Neural cell (in vitro differentiated cells): ENCODE results near the gene BCDIN3D. TPM values are rescaled to one million over a fixed set of nuclear protein-coding genes. Genes with fewer than 3 reads are reported as not detected.

ENCODE experiments used
- H2AFZ ChIP-seq: fragments of 200-600, 300-800 bp; sonication (generic), shearing (Covaris generic); 2 replicates; pipeline ENCODE4 v1.6.0; 2014; ENCODE audit warnings: low read depth, mild to moderate bottlenecking, antibody characterized with exemption, low read length, moderate library complexity
- H3F3A ChIP-seq: fragments of 200-600 bp; shearing (Covaris generic); 2 replicates; pipeline ENCODE4 v1.6.1; 2016; ENCODE audit warnings: mild to moderate bottlenecking, moderate library complexity, mixed read lengths, antibody characterized with exemption, low read length; ENCODE audit not compliant: insufficient read depth, poor library complexity, severe bottlenecking
- H3K27ac ChIP-seq: fragments of 200-600, 300-800 bp; sonication (generic), shearing (Covaris generic); 2 replicates; pipeline ENCODE4 v1.5.1; 2014; ENCODE audit warnings: mild to moderate bottlenecking, low read length, moderate library complexity
- H3K27me3 ChIP-seq: fragments of 300-800, 200-600 bp; sonication (generic), shearing (Covaris generic); 2 replicates; pipeline ENCODE4 v1.6.0; 2014; ENCODE audit warnings: mild to moderate bottlenecking, low read depth, low read length, moderate library complexity; ENCODE audit not compliant: insufficient read depth
- H3K36me3 ChIP-seq: fragments of 300-800, 200-600 bp; sonication (generic), shearing (Covaris generic); 2 replicates; pipeline ENCODE4 v1.5.1; 2014; ENCODE audit warnings: mild to moderate bottlenecking, antibody characterized with exemption, low read length, moderate library complexity; ENCODE audit not compliant: insufficient read depth
- H3K4me2 ChIP-seq: fragments of 300-800, 200-600 bp; sonication (generic), shearing (Covaris generic); 2 replicates; pipeline ENCODE4 v1.6.0; 2014; ENCODE audit warnings: mild to moderate bottlenecking, low read length
- H3K4me3 ChIP-seq: fragments of 300-800, 200-600 bp; sonication (generic), shearing (Covaris generic); 2 replicates; pipeline ENCODE4 v1.5.1; 2014; ENCODE audit warnings: mild to moderate bottlenecking, low read length, moderate library complexity
- H3K79me2 ChIP-seq: fragments of 200-600 bp; shearing (Covaris generic); replicated peaks from 2 replicates; pipeline ENCODE4 v1.6.0; 2014; ENCODE audit warnings: mild to moderate bottlenecking, low read length, moderate library complexity; ENCODE audit not compliant: insufficient read depth
- H3K9ac ChIP-seq: fragments of 300-800, 200-600 bp; sonication (generic), shearing (Covaris generic); 2 replicates; pipeline ENCODE4 v1.6.1; 2016; ENCODE audit warnings: mild to moderate bottlenecking, low read length, mixed read lengths
- H3K9me2 ChIP-seq: fragments of 200-600 bp; shearing (Covaris generic); 2 replicates; pipeline ENCODE4 v1.6.1; 2016; ENCODE audit warnings: mild to moderate bottlenecking, low read length, mixed read lengths; ENCODE audit not compliant: insufficient read depth
- H3K9me3 ChIP-seq: fragments of 200-600, 300-800 bp; sonication (generic), shearing (Covaris generic); 2 replicates; pipeline ENCODE4 v1.6.1; 2016; ENCODE audit warnings: mild to moderate bottlenecking, mixed run types, low read length, moderate library complexity, mixed read lengths
- H4K20me1 ChIP-seq: fragments of 200-600 bp; shearing (Covaris generic); 2 replicates; pipeline ENCODE4 v1.6.1; 2016; ENCODE audit warnings: mild to moderate bottlenecking, mixed run types; ENCODE audit not compliant: insufficient read depth
- EP300 ChIP-seq: fragments of 450-650 bp; conservative IDR thresholded peaks from 2 replicates; pipeline ENCODE4 v1.6.1; 2014; ENCODE audit warnings: antibody characterized with exemption, mild to moderate bottlenecking, moderate library complexity; ENCODE audit not compliant: poor library complexity, severe bottlenecking
- EZH2 ChIP-seq: fragments of 200-600, 300-800 bp; shearing (Covaris generic), sonication (generic); IDR thresholded peaks from 2 replicates; pipeline ENCODE4 v1.6.1; 2014; ENCODE audit warnings: antibody characterized with exemption, low read length, borderline replicate concordance, mild to moderate bottlenecking; ENCODE audit not compliant: insufficient read depth, poor library complexity, severe bottlenecking
- MXI1 ChIP-seq: fragments of 450-650 bp; conservative IDR thresholded peaks from 2 replicates; pipeline ENCODE4 v1.6.1; 2014; ENCODE audit warnings: antibody characterized with exemption, mild to moderate bottlenecking; ENCODE audit not compliant: poor library complexity, severe bottlenecking
- POLR2AphosphoS5 ChIP-seq: IDR thresholded peaks from 2 replicates; pipeline ENCODE4 v1.6.1; 2012
- RAD21 ChIP-seq: fragments of 450-650 bp; conservative IDR thresholded peaks from 2 replicates; pipeline ENCODE4 v1.6.1; 2014; ENCODE audit warnings: antibody characterized with exemption, mild to moderate bottlenecking, moderate library complexity
- SMC3 ChIP-seq: fragments of 450-650 bp; conservative IDR thresholded peaks from 2 replicates; pipeline ENCODE4 v1.6.1; 2014; ENCODE audit warnings: antibody characterized with exemption, mild to moderate bottlenecking, moderate library complexity; ENCODE audit not compliant: poor library complexity
- TAF1 ChIP-seq: IDR thresholded peaks from 2 replicates; pipeline ENCODE4 v1.6.1; 2012; ENCODE audit warnings: low read depth
- polyA plus RNA-seq: library from polyadenylated mRNA; depleted of rRNA; stranded (reverse); fragments of >200 nt; gene quantifications from 2 replicates; pipeline ENCODE4 v1.2.3, GENCODE V29; 2014
- TF ChIP-seq, protein P1 (sequence below): fragments of 450-650 bp; IDR thresholded peaks from 2 replicates; pipeline ENCODE4 v1.5.1; 2014; ENCODE audit warnings: antibody characterized with exemption, mild to moderate bottlenecking, moderate library complexity; ENCODE audit not compliant: poor library complexity, severe bottlenecking
- TF ChIP-seq, protein P2 (sequence below): IDR thresholded peaks from 2 replicates; pipeline ENCODE4 v1.6.1; 2012; ENCODE audit warnings: borderline replicate concordance

The BCDIN3D gene
- polyA plus RNA-seq, 1 donor from 2014 or later, result 10.0 TPM

- Histone ChIP-seq H3K9ac (no peak overlapping the region), H3K79me2 (no peaks in the 10 kb centered on the region), H4K20me1 (no peaks in the 10 kb centered on the region), H3K4me2 (no peak overlapping the region), H3K27ac (no peak overlapping the region), H3F3A (no peaks in the 10 kb centered on the region), H3K9me2 (no peaks in the 10 kb centered on the region), H3K36me3 (no peaks in the 10 kb centered on the region), H3K9me3 (no peaks in the 10 kb centered on the region), H3K27me3 (no peaks in the 10 kb centered on the region), H3K4me3 (no peak overlapping the region), H2AFZ (no peak overlapping the region)
- TF ChIP-seq POLR2AphosphoS5 (no peak), MXI1 (no peak), TAF1 (no peak), RAD21 (no peak), EP300 (no peak), EZH2 (no peak), SMC3 (no peak)
- TF ChIP-seq, protein P1, sequence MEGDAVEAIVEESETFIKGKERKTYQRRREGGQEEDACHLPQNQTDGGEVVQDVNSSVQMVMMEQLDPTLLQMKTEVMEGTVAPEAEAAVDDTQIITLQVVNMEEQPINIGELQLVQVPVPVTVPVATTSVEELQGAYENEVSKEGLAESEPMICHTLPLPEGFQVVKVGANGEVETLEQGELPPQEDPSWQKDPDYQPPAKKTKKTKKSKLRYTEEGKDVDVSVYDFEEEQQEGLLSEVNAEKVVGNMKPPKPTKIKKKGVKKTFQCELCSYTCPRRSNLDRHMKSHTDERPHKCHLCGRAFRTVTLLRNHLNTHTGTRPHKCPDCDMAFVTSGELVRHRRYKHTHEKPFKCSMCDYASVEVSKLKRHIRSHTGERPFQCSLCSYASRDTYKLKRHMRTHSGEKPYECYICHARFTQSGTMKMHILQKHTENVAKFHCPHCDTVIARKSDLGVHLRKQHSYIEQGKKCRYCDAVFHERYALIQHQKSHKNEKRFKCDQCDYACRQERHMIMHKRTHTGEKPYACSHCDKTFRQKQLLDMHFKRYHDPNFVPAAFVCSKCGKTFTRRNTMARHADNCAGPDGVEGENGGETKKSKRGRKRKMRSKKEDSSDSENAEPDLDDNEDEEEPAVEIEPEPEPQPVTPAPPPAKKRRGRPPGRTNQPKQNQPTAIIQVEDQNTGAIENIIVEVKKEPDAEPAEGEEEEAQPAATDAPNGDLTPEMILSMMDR, result no peak
- TF ChIP-seq, protein P2, sequence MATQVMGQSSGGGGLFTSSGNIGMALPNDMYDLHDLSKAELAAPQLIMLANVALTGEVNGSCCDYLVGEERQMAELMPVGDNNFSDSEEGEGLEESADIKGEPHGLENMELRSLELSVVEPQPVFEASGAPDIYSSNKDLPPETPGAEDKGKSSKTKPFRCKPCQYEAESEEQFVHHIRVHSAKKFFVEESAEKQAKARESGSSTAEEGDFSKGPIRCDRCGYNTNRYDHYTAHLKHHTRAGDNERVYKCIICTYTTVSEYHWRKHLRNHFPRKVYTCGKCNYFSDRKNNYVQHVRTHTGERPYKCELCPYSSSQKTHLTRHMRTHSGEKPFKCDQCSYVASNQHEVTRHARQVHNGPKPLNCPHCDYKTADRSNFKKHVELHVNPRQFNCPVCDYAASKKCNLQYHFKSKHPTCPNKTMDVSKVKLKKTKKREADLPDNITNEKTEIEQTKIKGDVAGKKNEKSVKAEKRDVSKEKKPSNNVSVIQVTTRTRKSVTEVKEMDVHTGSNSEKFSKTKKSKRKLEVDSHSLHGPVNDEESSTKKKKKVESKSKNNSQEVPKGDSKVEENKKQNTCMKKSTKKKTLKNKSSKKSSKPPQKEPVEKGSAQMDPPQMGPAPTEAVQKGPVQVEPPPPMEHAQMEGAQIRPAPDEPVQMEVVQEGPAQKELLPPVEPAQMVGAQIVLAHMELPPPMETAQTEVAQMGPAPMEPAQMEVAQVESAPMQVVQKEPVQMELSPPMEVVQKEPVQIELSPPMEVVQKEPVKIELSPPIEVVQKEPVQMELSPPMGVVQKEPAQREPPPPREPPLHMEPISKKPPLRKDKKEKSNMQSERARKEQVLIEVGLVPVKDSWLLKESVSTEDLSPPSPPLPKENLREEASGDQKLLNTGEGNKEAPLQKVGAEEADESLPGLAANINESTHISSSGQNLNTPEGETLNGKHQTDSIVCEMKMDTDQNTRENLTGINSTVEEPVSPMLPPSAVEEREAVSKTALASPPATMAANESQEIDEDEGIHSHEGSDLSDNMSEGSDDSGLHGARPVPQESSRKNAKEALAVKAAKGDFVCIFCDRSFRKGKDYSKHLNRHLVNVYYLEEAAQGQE, result no peak
Measured at GRCh38 chr12:49798934-49799333, 44.0 kb downstream of the BCDIN3D start.

GRCh38 chr12:49798248-49798647, 44.7 kb downstream of the BCDIN3D start:
- Histone ChIP-seq H3K4me3 (no peak overlapping the region), H3K9ac (no peak overlapping the region), H3K27me3 (no peaks in the 10 kb centered on the region), H3K4me2 (no peak overlapping the region), H3K9me3 (no peaks in the 10 kb centered on the region), H3K9me2 (no peaks in the 10 kb centered on the region), H3K27ac (no peak overlapping the region), H3K36me3 (no peaks in the 10 kb centered on the region), H3K79me2 (no peaks in the 10 kb centered on the region), H3F3A (no peaks in the 10 kb centered on the region), H2AFZ (no peak overlapping the region), H4K20me1 (no peaks in the 10 kb centered on the region)
- TF ChIP-seq SMC3, result no peak

- no peaks in the 10 kb centered on the region for H3K79me2 ChIP-seq
- H3K27ac ChIP-seq, result no peak overlapping the region
- H4K20me1 ChIP-seq, result no peaks in the 10 kb centered on the region
- no peaks in the 10 kb centered on the region for H3F3A ChIP-seq
- TF ChIP-seq EP300 (no peak), RAD21 (no peak), MXI1 (no peak), EZH2 (no peak), TAF1 (no peak), POLR2AphosphoS5 (no peak)
- TF ChIP-seq, protein P1, result no peak
- H3K36me3 ChIP-seq, result no peaks in the 10 kb centered on the region
- no peak overlapping the region for H3K4me2 ChIP-seq
- no peaks in the 10 kb centered on the region for H3K9me3 ChIP-seq
- H3K9me2 ChIP-seq, result no peaks in the 10 kb centered on the region
- no peak overlapping the region for H3K9ac ChIP-seq
- no peak overlapping the region for H3K4me3 ChIP-seq
- H3K27me3 ChIP-seq, result no peaks in the 10 kb centered on the region
- no peak overlapping the region for H2AFZ ChIP-seq
Measured at GRCh38 chr12:49797449-49797776, 45.5 kb downstream of the BCDIN3D start.
